ENCODE measurements around the gene SYT14. TPM values are rescaled to one million over a fixed set of nuclear protein-coding genes. Genes with fewer than 3 reads are reported as not detected.
"Not testable (repeated sequence)": the region's sequence is repeated elsewhere in the genome, so short reads cannot be mapped to it uniquely, and the experiment has no call there.

Gene SYT14
- polyA plus RNA-seq, 3 donors, result not detected

DNA sequence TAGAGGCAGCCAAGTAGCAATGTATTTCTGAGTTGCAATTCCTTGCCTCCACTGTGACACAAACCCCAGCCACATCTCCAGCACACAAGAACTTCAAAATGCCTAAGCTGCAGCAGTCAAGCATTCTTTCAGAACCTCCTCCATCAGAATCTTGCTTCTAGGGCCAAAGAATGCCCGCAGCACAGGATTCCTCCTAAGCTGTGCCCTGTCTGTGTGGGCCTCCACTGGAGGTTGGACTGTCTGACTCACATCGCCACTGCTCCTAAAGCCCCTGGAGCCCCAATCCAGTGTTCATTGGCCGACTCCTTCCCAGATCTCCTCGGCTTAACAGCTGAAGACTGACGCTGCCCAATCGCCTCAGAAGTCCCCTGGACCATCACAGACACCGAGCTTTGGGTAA is 251.4 kb downstream of the SYT14 start:
- Mint-ChIP-seq H3K27ac (no peak overlapping the region), H3K4me1 (no peaks in the 10 kb centered on the region), H3K36me3 (no peaks in the 10 kb centered on the region), H3K27me3 (ENCODE audit: low read depth in 3 of 3) (no peaks in the 10 kb centered on the region), H3K9me3 (peaks cover 0 to 2% (median 0%) of the 10 kb centered on the region in 7 donors), H3K4me3 (no peak overlapping the region)
- 90% methylated on average over 6 of the region's 7 CpGs for whole genome bisulfite sequencing (ENCODE audit: insufficient coverage)
- no peaks in the 10 kb centered on the region for H3K79me2 ChIP-seq (ENCODE audit: insufficient read depth, low read length)
- no peak overlapping the region for H3K4me2 ChIP-seq (replicated peaks; ENCODE audit: extremely low read depth, low read length, poor library complexity, severe bottlenecking)
- DNase-seq, result no peak
- H3K9me3 ChIP-seq (replicated peaks in 1 of 2; ENCODE audit: control insufficient read depth in 1 of 2, insufficient read depth in 1 of 2, low read length in 2 of 2), result peaks cover 0 to 24% of the 10 kb centered on the region in 2 donors
- intact Hi-C loops (cut with micrococcal nuclease), result no loop called here
- H3K4me3 ChIP-seq (replicated peaks in 1 of 3; ENCODE audit: low read depth in 2 of 3, low read length in 3 of 3), result no peak overlapping the region
- H3K4me1 ChIP-seq (ENCODE audit: control insufficient read depth in 1 of 2, insufficient read depth in 2 of 2, low read length in 2 of 2), result no peaks in the 10 kb centered on the region
- TF ChIP-seq, protein P1, sequence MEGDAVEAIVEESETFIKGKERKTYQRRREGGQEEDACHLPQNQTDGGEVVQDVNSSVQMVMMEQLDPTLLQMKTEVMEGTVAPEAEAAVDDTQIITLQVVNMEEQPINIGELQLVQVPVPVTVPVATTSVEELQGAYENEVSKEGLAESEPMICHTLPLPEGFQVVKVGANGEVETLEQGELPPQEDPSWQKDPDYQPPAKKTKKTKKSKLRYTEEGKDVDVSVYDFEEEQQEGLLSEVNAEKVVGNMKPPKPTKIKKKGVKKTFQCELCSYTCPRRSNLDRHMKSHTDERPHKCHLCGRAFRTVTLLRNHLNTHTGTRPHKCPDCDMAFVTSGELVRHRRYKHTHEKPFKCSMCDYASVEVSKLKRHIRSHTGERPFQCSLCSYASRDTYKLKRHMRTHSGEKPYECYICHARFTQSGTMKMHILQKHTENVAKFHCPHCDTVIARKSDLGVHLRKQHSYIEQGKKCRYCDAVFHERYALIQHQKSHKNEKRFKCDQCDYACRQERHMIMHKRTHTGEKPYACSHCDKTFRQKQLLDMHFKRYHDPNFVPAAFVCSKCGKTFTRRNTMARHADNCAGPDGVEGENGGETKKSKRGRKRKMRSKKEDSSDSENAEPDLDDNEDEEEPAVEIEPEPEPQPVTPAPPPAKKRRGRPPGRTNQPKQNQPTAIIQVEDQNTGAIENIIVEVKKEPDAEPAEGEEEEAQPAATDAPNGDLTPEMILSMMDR (IDR thresholded peaks at IDR 0.05), result no peak
- no peak overlapping the region for H3K27ac ChIP-seq (ENCODE audit: low read depth in 1 of 2, low read length in 2 of 2)
- no peak overlapping the region for H2AFZ ChIP-seq (ENCODE audit: insufficient read depth, low read depth, low read length, poor library complexity, severe bottlenecking)
- no peaks in the 10 kb centered on the region for H4K20me1 ChIP-seq (ENCODE audit: insufficient read depth, low read length)
- H3K36me3 ChIP-seq (replicated peaks in 1 of 2; ENCODE audit: control insufficient read depth in 1 of 2, insufficient read depth in 2 of 2, low read length in 2 of 2), result no peaks in the 10 kb centered on the region
- H3K9ac ChIP-seq (ENCODE audit: insufficient read depth, low read length, poor library complexity, severe bottlenecking), result no peak overlapping the region
- no peaks in the 10 kb centered on the region for H3K27me3 ChIP-seq (ENCODE audit: control insufficient read depth in 2 of 2, insufficient read depth in 2 of 2, low read length in 2 of 2)

GRCh38 chr1:210195635-210196160 is 257.7 kb downstream of the SYT14 start:
- 87% methylated on average over 3 of the region's 8 CpGs for WGBS (ENCODE audit: insufficient coverage)
- Histone ChIP-seq H3K4me2 (replicated peaks; ENCODE audit: extremely low read depth, low read length, poor library complexity, severe bottlenecking) (no peak overlapping the region), H3K9me3 (replicated peaks in 1 of 2; ENCODE audit: control insufficient read depth in 1 of 2, insufficient read depth in 1 of 2, low read length in 2 of 2) (peaks cover 10 to 39% of the 10 kb centered on the region in 2 donors), H4K20me1 (ENCODE audit: insufficient read depth, low read length) (no peaks in the 10 kb centered on the region), H3K27me3 (ENCODE audit: control insufficient read depth in 2 of 2, insufficient read depth in 2 of 2, low read length in 2 of 2) (no peaks in the 10 kb centered on the region), H2AFZ (ENCODE audit: insufficient read depth, low read depth, low read length, poor library complexity, severe bottlenecking) (no peak overlapping the region), H3K79me2 (ENCODE audit: insufficient read depth, low read length) (no peaks in the 10 kb centered on the region), H3K36me3 (replicated peaks in 1 of 2; ENCODE audit: control insufficient read depth in 1 of 2, insufficient read depth in 2 of 2, low read length in 2 of 2) (no peaks in the 10 kb centered on the region), H3K9ac (ENCODE audit: insufficient read depth, low read length, poor library complexity, severe bottlenecking) (no peak overlapping the region), H3K27ac (ENCODE audit: low read depth in 1 of 2, low read length in 2 of 2) (no peak overlapping the region), H3K4me1 (ENCODE audit: control insufficient read depth in 1 of 2, insufficient read depth in 2 of 2, low read length in 2 of 2) (no peaks in the 10 kb centered on the region), H3K4me3 (replicated peaks in 1 of 3; ENCODE audit: low read depth in 2 of 3, low read length in 3 of 3) (no peak overlapping the region)
- H3K27ac Mint-ChIP-seq, result no peak overlapping the region
- no peak for DNase-seq
- H3K27me3 Mint-ChIP-seq (ENCODE audit: low read depth in 3 of 3), result peaks cover 0 to under 1% (median 0%) of the 10 kb centered on the region in 3 donors
- TF ChIP-seq, protein P1 (IDR thresholded peaks at IDR 0.05), result no peak
- no peak overlapping the region for H3K4me3 Mint-ChIP-seq
- H3K9me3 Mint-ChIP-seq, result peaks cover 0 to 14% (median 5%) of the 10 kb centered on the region in 7 donors
- intact Hi-C loops (cut with micrococcal nuclease), result no loop called here
- H3K4me1 Mint-ChIP-seq, result no peaks in the 10 kb centered on the region
- no peaks in the 10 kb centered on the region for H3K36me3 Mint-ChIP-seq

GRCh38 chr1:210196266-210196665 is 258.2 kb downstream of the SYT14 start:
- H3K4me1 ChIP-seq (ENCODE audit: control insufficient read depth in 1 of 2, insufficient read depth in 2 of 2, low read length in 2 of 2); H3K4me3 Mint-ChIP-seq; H2AFZ ChIP-seq (ENCODE audit: insufficient read depth, low read depth, low read length, poor library complexity, severe bottlenecking); intact Hi-C loops (cut with micrococcal nuclease); H3K27ac ChIP-seq (ENCODE audit: low read depth in 1 of 2, low read length in 2 of 2); H4K20me1 ChIP-seq (ENCODE audit: insufficient read depth, low read length); H3K4me1 Mint-ChIP-seq; H3K27me3 ChIP-seq (ENCODE audit: control insufficient read depth in 2 of 2, insufficient read depth in 2 of 2, low read length in 2 of 2); DNase-seq; H3K36me3 ChIP-seq (replicated peaks in 1 of 2; ENCODE audit: control insufficient read depth in 1 of 2, insufficient read depth in 2 of 2, low read length in 2 of 2); H3K79me2 ChIP-seq (ENCODE audit: insufficient read depth, low read length); H3K27ac Mint-ChIP-seq; H3K9ac ChIP-seq (ENCODE audit: insufficient read depth, low read length, poor library complexity, severe bottlenecking); H3K36me3 Mint-ChIP-seq; H3K27me3 Mint-ChIP-seq (ENCODE audit: low read depth in 3 of 3); H3K4me3 ChIP-seq (replicated peaks in 1 of 3; ENCODE audit: low read depth in 2 of 3, low read length in 3 of 3); H3K4me2 ChIP-seq (replicated peaks; ENCODE audit: extremely low read depth, low read length, poor library complexity, severe bottlenecking): not testable (repeated sequence)
- H3K9me3 ChIP-seq (replicated peaks in 1 of 2; ENCODE audit: control insufficient read depth in 1 of 2, insufficient read depth in 1 of 2, low read length in 2 of 2), result peaks cover 10 to 39% of the 10 kb centered on the region in 2 donors
- no CpG with 5 or more reads among the region's 5 CpGs for WGBS (ENCODE audit: insufficient coverage)
- H3K9me3 Mint-ChIP-seq, result peaks cover 0 to 14% (median 5%) of the 10 kb centered on the region in 7 donors

Data from CD14-positive monocyte (primary cell).